IPS-NIHi7 (cell line): ENCODE measurements around the gene DYRK2.
"Not testable (repeated sequence)": the region's sequence is repeated elsewhere in the genome, so short reads cannot be mapped to it uniquely, and the experiment has no call there.

Source experiments
- DNase-seq: peaks from one replicate; pipeline ENCODE4 v3.0.0; 2012; ENCODE audit warnings: mixed read lengths; ENCODE audit errors: extremely low spot score

The DYRK2 gene

GRCh38 chr12:67671419-67671818, 22.9 kb downstream of the DYRK2 start:
- DNase-seq: no peak

DNA sequence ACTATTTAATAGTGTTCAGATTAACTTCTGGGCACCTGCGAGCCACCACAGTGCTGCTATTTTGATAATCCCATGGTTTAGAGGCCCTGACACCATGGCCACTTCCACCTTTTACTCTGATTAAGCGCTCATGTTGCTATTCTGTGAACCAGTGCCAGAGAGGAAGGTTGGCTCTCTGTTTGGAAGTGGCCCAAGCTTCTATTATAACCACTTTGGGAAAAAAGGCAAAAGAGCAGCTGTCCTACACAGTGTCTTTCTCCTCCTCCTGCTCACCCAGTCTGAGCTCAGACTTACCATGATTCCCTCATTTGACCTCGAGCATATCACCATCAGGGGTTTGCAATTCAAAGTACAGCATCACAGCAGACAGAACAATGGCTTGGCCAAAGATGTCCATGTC, 23.3 kb downstream of the DYRK2 start:
- DNase-seq: no peak

- not testable (repeated sequence) for DNase-seq
Measured at GRCh38 chr12:67672507-67672906, 24.0 kb downstream of the DYRK2 start.

DNA sequence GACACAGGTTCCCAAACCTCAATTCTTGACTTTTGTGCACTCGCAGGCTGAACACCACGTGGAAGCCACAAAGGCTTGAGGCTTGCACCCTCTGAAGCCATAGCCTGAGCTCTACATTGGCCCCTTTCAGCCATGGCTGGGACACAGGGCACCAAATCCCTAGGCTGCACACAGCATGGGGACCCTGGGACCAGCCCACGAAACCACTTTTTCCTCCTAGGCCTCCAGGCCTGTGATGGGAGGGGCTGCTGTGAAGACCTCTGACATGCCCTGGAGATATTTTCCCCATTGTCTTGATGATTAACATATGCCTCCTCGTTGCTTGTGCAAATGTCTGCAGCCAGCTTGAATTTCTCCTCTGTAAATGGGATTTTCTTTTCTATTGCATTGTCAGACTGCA, 25.0 kb downstream of the DYRK2 start:
- not testable (repeated sequence) for DNase-seq

DNA sequence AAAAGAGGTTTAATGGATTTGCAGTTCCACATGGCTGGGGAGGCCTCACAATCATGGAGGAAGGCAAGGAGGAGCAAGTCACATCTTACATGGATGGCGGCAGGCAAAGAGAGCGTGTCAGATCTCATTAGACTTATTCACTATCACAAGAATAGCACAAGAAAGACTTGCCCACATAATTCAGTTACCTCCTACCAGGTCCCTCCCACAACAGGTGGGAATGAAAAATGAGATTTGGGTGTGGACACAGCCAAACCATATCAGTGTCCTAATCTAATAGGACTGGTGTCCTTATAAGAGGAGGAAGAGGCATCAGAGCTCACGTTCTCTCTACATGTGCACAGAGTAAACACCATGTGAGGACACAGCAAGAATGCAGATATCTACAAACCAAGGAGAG, 25.9 kb downstream of the DYRK2 start:
- no peak for DNase-seq

- DNase-seq: no peak
Measured at GRCh38 chr12:67676624-67677023, 28.1 kb downstream of the DYRK2 start.

GRCh38 chr12:67677166-67677565, 28.6 kb downstream of the DYRK2 start:
- no peak for DNase-seq

GRCh38 chr12:67681105-67681778, 32.7 kb downstream of the DYRK2 start:
- no peak for DNase-seq

GRCh38 chr12:67681941-67682620, 33.5 kb downstream of the DYRK2 start:
- DNase-seq: no peak

- no peak for DNase-seq
Measured at GRCh38 chr12:67689385-67689784, 40.8 kb downstream of the DYRK2 start.

GRCh38 chr12:67690656-67691055, 42.1 kb downstream of the DYRK2 start:
- DNase-seq: no peak

- DNase-seq: no peak
Measured at GRCh38 chr12:67691220-67691619, 42.7 kb downstream of the DYRK2 start.

GRCh38 chr12:67692135-67692534, 43.6 kb downstream of the DYRK2 start:
- no peak for DNase-seq

GRCh38 chr12:67692966-67693365, 44.4 kb downstream of the DYRK2 start:
- DNase-seq: no peak

- DNase-seq: no peak
Measured at GRCh38 chr12:67693894-67694293, 45.3 kb downstream of the DYRK2 start.

DNA sequence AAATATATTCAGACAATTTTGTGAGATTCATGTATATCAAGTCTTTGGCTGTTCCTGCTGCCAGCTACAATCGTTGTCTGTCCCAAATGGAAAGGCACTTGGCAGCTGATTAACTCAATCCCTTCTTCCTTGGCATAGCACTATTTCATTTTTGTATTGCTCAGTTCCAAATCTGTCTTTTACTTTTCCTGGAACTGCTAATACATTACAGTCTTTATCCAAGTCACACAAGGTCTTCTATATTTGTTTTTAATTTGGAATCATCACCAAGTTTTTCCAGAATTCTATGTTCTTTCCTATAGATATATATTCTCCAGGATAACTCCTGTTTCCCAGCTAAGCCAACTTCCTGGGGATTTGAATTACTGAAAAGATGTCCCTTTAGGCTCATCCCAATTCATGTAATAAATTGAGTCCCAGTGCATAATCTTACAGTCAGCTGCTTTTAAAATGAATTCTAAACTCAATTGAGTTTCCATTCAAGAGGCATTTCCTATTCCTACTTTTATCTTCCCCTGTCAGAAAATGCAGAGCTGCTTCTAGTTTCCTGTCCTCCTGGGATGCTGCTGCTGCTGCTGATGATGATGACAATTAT, 45.9 kb downstream of the DYRK2 start:
- no peak for DNase-seq

DNA sequence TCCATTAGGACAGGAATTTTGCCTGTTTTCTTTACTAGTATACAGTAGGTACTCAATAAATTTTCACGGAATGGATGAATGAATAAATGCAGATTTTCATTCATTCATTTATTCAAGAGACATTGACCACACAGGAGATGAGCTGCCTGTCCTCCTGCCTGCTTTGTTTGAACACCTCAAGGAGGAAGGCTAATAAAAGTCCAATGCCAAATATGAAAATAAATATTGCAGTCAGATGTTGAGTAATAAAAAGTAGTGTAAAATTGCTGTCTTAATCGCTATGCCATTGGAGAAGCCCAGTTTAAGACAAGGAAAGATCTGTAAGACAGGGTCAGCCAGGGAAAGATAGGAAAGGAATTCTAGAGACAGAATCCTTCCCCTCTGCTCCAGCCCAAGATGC, 47.4 kb downstream of the DYRK2 start:
- DNase-seq: no peak

DNA sequence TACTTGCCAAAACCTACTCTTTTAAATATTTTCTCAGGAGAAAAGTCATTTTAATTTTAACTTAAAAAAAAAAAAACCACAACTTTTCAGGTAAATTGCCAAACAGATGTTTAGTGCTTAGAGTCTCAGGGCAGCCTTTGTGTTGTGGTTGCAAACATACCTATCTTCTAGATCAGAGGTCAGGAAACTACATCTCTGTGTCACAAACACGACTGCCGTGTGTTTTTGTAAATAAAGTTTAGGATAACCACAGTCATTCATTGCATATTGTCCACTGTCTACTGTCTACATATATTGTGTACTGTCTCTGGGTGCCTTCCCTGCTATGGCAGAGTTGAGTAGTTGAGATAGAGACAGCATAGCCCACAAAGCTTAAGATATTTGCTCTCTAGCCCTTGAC, 48.9 kb downstream of the DYRK2 start:
- no peak for DNase-seq

- no peak for DNase-seq
Measured at GRCh38 chr12:67697967-67698366, 49.4 kb downstream of the DYRK2 start.

DNA sequence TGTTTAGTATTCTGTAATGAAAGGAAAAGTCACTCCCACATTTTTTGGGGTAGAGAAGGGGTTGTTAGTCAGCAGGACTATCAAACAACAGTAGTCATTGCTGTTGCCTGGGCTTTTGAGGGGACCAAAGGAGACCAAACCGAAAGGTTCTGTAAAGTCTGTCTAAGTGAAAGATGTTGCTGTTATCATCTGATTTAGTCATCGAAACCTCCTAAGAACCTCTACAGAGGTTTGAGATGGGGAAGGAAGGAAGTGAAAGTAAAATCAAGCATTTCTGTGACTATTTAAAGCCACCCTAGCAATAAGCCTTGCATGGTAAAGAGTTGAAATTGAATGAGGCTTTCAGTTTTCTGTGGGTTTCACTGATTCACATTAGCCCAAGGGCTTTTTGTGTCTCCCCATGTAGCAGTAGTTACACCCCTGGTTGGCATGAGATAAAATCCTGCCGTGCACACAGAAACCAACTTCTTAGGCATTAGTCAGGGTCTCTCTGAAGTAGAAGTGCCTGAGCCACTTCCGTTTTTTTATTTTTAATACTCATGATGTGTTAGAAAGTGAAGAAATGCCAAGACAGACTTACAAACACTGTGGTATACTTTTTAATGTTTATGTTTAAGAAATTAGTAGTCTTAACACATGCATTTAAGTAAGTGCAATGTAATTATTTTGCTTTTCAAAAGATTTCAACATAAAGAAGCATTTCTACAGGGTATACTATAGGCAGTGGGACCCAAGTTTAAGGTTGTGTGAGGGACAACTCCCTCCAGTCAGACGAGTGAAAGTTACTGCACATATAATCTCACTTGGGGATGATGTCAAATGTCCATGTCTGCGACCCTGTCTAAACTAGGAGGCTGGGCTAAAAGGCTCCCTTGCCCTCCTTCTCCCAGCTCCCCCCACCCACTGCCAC, 50.4 kb downstream of the DYRK2 start:
- DNase-seq: no peak

GRCh38 chr12:67701121-67701520, 52.6 kb downstream of the DYRK2 start:
- no peak for DNase-seq

- no peak for DNase-seq
Measured at GRCh38 chr12:67702136-67702535, 53.6 kb downstream of the DYRK2 start.
